Measurements from ENCODE around the gene SAA1.

Gene SAA1

GRCh38 chr11:18265949-18266348 is at the start of gene SAA1:
TSS of gene SAA1 (plus strand) at chr11:18266264. CDS start at chr11:18266888, 624 bp downstream.
- H3K4me1 ChIP-seq = no peaks in the 10 kb centered on the region
- in situ Hi-C loops (cut with MboI; ENCODE audit: low sequenced_read_pairs) = no loop called here
- H3K27me3 ChIP-seq (ENCODE audit: low read depth) = no peaks in the 10 kb centered on the region
- H3K9me3 ChIP-seq = no peaks in the 10 kb centered on the region
- H3K36me3 ChIP-seq (replicated peaks) = no peaks in the 10 kb centered on the region
- no peak within 1 kb of the TSS for H3K4me3 ChIP-seq
- no peak for DNase-seq (ENCODE audit: low spot score in 2 of 2)

- in situ Hi-C loops (cut with MboI; ENCODE audit: low sequenced_read_pairs) = no loop called here
- Histone ChIP-seq H3K4me1 (no peaks in the 10 kb centered on the region), H3K9me3 (no peaks in the 10 kb centered on the region), H3K36me3 (replicated peaks) (no peaks in the 10 kb centered on the region), H3K27me3 (ENCODE audit: low read depth) (peaks cover 3% of the 10 kb centered on the region), H3K4me3 (no peak overlapping the region)
- DNase-seq (ENCODE audit: low spot score in 2 of 2) = no peak
Observed at GRCh38 chr11:18221274-18221876, 44.7 kb upstream of the SAA1 start.

- H3K27me3 ChIP-seq (ENCODE audit: low read depth) = peaks cover 3% of the 10 kb centered on the region
- in situ Hi-C loops (cut with MboI; ENCODE audit: low sequenced_read_pairs) = no loop called here
- no peaks in the 10 kb centered on the region for H3K4me1 ChIP-seq
- no peaks in the 10 kb centered on the region for H3K9me3 ChIP-seq
- no peak for DNase-seq (ENCODE audit: low spot score in 2 of 2)
- no peak overlapping the region for H3K4me3 ChIP-seq
- no peaks in the 10 kb centered on the region for H3K36me3 ChIP-seq (replicated peaks)
Observed at GRCh38 chr11:18222814-18223421, 43.1 kb upstream of the SAA1 start.

- Histone ChIP-seq H3K9me3 (no peaks in the 10 kb centered on the region), H3K27me3 (ENCODE audit: low read depth) (no peaks in the 10 kb centered on the region; the same call in 1 of the 2 replicates), H3K36me3 (replicated peaks) (no peaks in the 10 kb centered on the region), H3K4me1 (no peaks in the 10 kb centered on the region), H3K4me3 (no peak overlapping the region)
- in situ Hi-C loops (cut with MboI; ENCODE audit: low sequenced_read_pairs) = no loop called here
- no peak for DNase-seq (ENCODE audit: low spot score in 2 of 2)
Observed at GRCh38 chr11:18223591-18224387, 42.3 kb upstream of the SAA1 start.

- in situ Hi-C loops (cut with MboI; ENCODE audit: low sequenced_read_pairs) = no loop called here
- H3K27me3 ChIP-seq (ENCODE audit: low read depth) = no peaks in the 10 kb centered on the region
- no peaks in the 10 kb centered on the region for H3K36me3 ChIP-seq (replicated peaks)
- no peaks in the 10 kb centered on the region for H3K9me3 ChIP-seq
- H3K4me1 ChIP-seq = no peaks in the 10 kb centered on the region
- DNase-seq (ENCODE audit: low spot score in 2 of 2) = no peak
- no peak overlapping the region for H3K4me3 ChIP-seq
Observed at GRCh38 chr11:18225913-18226312, 40.2 kb upstream of the SAA1 start.

- Histone ChIP-seq H3K27me3 (ENCODE audit: low read depth) (0 out of 2 replicates have a peak, but pooled peaks cover 1% of the 10 kb centered on the region), H3K36me3 (replicated peaks) (no peaks in the 10 kb centered on the region), H3K4me1 (no peaks in the 10 kb centered on the region), H3K4me3 (no peak overlapping the region), H3K9me3 (no peaks in the 10 kb centered on the region)
- in situ Hi-C loops (cut with MboI; ENCODE audit: low sequenced_read_pairs) = no loop called here
- DNase-seq (ENCODE audit: low spot score in 2 of 2) = no peak
Observed at GRCh38 chr11:18229501-18229900, 36.6 kb upstream of the SAA1 start.

- Histone ChIP-seq H3K4me1 (no peaks in the 10 kb centered on the region), H3K4me3 (no peak overlapping the region), H3K36me3 (replicated peaks) (no peaks in the 10 kb centered on the region), H3K9me3 (no peaks in the 10 kb centered on the region), H3K27me3 (ENCODE audit: low read depth) (peaks cover 3% of the 10 kb centered on the region; the same call in 1 of the 2 replicates)
- in situ Hi-C loops (cut with MboI; ENCODE audit: low sequenced_read_pairs) = no loop called here
- no peak for DNase-seq (ENCODE audit: low spot score in 2 of 2)
Observed at GRCh38 chr11:18230859-18231258, 35.2 kb upstream of the SAA1 start.

GRCh38 chr11:18233912-18234311 is 32.2 kb upstream of the SAA1 start:
- DNase-seq (ENCODE audit: low spot score in 2 of 2) = no peak
- peaks cover 9% of the 10 kb centered on the region for H3K27me3 ChIP-seq (ENCODE audit: low read depth)
- no peaks in the 10 kb centered on the region for H3K9me3 ChIP-seq
- H3K36me3 ChIP-seq (replicated peaks) = no peaks in the 10 kb centered on the region
- H3K4me3 ChIP-seq = no peak overlapping the region
- in situ Hi-C loops (cut with MboI; ENCODE audit: low sequenced_read_pairs) = no loop called here
- H3K4me1 ChIP-seq = no peaks in the 10 kb centered on the region

GRCh38 chr11:18235394-18236334 is 30.4 kb upstream of the SAA1 start:
- DNase-seq (ENCODE audit: low spot score in 2 of 2) = no peak
- Histone ChIP-seq H3K4me1 (no peaks in the 10 kb centered on the region), H3K9me3 (no peaks in the 10 kb centered on the region), H3K4me3 (no peak overlapping the region), H3K27me3 (ENCODE audit: low read depth) (peaks cover 13% of the 10 kb centered on the region), H3K36me3 (replicated peaks) (no peaks in the 10 kb centered on the region)
- in situ Hi-C loops (cut with MboI; ENCODE audit: low sequenced_read_pairs) = no loop called here

GRCh38 chr11:18236664-18237356 is 29.3 kb upstream of the SAA1 start, which contains the start of gene SAA4:
TSS of gene SAA4 (minus strand) at chr11:18236802. CDS start at chr11:18235926, 876 bp downstream.
- H3K9me3 ChIP-seq = no peaks in the 10 kb centered on the region
- peaks cover 19% of the 10 kb centered on the region for H3K27me3 ChIP-seq (ENCODE audit: low read depth)
- H3K4me1 ChIP-seq = no peaks in the 10 kb centered on the region
- H3K36me3 ChIP-seq (replicated peaks) = no peaks in the 10 kb centered on the region
- in situ Hi-C loops (cut with MboI; ENCODE audit: low sequenced_read_pairs) = no loop called here
- no peak within 1 kb of the TSS for H3K4me3 ChIP-seq
- DNase-seq (ENCODE audit: low spot score in 2 of 2) = no peak

GRCh38 chr11:18239655-18240054 is 26.4 kb upstream of the SAA1 start:
- in situ Hi-C loops (cut with MboI; ENCODE audit: low sequenced_read_pairs) = no loop called here
- no peak for DNase-seq (ENCODE audit: low spot score in 2 of 2)
- H3K4me3 ChIP-seq = no peak overlapping the region
- H3K36me3 ChIP-seq (replicated peaks) = no peaks in the 10 kb centered on the region
- H3K4me1 ChIP-seq = no peaks in the 10 kb centered on the region
- H3K27me3 ChIP-seq (ENCODE audit: low read depth) = peaks cover 16% of the 10 kb centered on the region
- H3K9me3 ChIP-seq = no peaks in the 10 kb centered on the region

GRCh38 chr11:18243783-18244362 is 22.2 kb upstream of the SAA1 start:
- H3K36me3 ChIP-seq (replicated peaks) = no peaks in the 10 kb centered on the region
- DNase-seq (ENCODE audit: low spot score in 2 of 2) = peak; percentile 70 to 79
- no peaks in the 10 kb centered on the region for H3K4me1 ChIP-seq
- in situ Hi-C loops (cut with MboI; ENCODE audit: low sequenced_read_pairs) = no loop called here
- no peak overlapping the region for H3K4me3 ChIP-seq
- peaks cover 14% of the 10 kb centered on the region for H3K27me3 ChIP-seq (ENCODE audit: low read depth)
- no peaks in the 10 kb centered on the region for H3K9me3 ChIP-seq
